ENCODE measurements around the gene FYN.
A peak's percentile ranks its signal among the peaks of the same experiment; 100 is the strongest.

FYN gene

DNA sequence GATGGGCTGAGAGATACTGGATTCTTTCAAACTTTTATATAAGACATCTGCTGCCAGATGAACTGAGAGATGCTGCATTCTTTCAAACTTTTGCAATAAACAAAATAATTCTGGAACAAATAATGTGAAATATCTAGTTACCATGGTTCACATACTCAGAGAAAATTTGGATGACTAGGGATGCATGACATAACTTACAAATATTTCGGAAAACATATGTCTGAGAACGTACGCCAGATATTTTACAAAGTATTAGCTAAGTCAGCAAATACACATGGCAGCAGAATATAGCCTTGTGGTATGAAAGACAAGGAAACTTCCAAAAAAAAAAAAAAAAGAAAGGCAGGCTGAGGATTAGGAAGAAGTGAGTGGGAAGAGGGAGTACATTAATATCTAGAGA lies 154.3 kb downstream of the FYN start:
- no peak for DNase-seq

DNA sequence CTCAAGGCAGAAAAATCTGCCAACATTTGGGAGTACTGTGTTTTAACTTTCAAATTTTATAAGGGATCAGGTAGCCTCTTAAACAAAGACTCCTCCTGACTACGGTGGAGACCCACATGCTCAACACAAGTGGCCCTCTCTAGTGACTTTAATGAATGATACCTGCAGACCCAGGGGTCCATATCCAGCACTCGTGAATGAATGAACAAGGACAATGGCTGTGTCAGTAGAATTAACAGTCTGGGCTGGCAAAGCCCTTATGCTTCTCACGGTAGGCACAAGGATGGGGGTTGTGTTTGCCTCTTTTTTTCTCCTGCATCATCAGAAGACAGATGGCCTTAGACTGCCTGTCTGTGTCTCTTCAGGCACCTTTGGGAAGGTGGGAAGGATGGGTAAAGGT lies 154.9 kb downstream of the FYN start:
- DNase-seq: no peak

DNA sequence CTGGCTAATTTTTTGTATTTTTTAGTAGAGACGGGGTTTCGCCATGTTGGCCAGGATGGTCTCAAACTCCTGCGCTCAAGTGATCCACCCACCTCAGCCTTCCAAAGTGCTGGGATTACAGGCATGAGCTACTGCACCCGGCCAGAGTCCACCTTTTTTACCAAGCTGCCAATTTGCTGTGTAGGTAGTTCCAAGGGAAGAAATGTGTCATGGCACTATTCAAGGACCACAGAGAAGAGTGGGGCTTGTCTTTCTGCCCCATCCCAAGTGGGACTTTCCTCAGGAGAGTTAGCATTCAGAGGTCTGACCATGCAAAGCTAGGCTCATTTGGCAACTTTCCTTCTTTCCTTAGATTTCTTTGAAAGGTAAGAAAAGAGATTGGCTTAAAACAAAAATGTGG lies 155.6 kb downstream of the FYN start:
- DNase-seq: no peak

DNA sequence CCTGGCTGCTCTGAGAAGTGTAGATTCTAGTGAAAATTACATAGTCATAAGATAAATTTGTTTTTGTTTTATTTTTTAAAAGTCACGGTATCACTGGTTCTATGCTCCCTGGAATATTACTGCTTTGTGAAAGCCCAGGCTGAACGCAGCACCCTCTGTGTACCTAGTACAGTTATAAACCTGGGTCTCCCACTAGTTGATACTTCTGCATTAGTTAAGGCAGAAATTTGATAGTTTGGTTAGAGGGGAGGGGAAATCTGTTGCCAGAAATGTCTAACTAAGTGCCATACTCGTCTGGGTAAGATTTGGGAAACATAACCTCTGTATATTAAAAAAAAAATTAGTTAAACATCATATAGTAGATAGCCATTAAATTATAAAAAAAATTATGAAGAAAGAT lies 156.9 kb downstream of the FYN start:
- DNase-seq: no peak

DNA sequence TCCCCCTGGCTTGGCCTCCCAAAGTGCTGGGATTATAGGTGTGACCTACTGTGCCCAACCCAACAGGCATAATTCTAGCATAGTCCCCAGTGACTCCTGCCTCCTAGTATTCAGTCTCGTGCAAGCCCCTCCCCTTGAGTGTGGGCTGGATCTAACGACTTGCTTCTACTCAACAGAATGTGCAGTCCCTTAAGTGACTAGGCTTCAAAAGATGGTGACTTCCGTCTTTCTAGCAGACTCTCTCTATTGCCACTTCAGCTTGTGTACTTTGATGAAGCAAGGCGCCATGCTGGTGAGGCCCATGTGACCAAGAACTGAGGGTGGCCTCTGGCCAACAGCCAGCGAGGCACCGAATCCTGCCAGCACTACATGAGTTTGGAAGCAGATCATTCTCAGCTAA lies 157.9 kb downstream of the FYN start:
- DNase-seq: peak; percentile 85

DNA sequence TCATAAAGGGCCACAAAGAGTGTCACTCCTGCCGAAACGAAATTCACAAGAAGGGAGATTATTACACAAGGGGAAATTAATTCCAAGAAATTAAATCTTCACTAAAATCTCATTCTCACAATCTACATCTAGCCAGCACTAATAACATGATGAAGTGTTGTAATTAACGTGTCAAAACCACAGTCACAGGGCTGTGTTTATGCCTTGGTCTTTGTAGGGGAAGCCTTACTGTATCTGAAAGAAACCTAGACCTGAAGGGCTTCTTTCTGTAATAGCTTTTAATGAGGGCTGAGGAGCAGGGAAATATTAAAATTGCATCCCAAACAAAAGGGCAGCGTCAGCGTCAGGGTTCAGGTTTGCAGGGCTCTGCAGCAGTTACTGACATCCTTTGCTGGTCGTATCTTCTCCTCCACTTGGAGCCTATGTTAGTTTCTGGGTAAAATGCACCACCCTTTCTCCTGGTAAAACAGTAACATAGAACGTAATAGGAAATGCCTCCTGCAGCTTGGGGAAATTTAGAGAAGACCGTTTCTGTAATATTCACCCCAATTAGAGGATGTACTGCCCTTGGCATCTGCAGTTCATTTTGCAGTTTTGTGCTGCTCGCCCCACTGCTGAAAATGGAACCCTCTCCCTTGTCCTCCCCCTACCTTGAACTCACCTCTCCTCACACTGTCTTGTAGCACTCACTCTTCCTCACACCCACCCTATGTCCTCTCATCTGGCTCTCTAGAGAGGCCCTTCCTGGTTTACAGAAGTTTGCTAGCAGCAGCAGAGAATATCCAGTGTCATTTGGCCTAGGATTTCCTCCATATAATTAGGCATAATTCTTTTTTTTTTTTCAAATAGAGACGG lies 158.6 kb downstream of the FYN start:
- DNase-seq: no peak

DNA sequence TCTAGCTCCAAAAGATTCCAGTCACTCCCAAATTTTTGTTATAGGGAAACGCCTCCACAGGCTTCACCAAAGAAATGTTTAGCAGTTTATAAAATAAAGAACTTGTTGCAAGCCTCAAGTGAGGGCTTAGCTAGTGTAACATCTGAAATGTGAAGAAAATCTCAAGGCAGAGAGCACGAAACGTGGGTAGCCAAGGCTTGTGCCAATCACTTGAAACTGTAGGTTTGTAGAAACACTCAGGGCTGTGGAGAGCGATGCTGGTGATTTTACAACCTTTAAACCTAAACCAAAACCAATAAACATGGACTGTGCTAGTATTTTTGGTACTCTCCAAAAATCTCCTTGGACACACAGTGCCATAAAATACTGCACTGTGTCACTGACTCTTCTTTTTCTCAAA lies 159.4 kb downstream of the FYN start:
- no peak for DNase-seq

DNA sequence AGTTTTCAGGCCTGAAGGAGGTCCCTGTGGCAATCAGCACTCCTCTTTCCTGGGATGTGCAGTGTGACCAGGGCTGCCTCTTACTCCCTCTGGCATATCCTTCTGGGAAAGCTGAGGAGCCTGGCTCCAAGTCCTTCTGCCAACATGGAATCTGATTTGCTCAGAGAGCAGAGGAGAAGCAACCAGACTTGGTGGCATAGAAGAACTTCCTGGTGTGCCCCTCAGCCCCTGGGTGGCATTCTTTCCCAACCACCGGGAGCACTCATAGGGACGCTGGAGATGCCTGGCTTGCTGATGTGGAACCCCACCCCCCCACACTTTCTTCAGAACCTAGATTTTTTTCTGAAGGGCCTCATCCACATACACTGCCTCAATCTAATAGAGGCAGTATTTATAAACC lies 160.0 kb downstream of the FYN start:
- no peak for DNase-seq

DNA sequence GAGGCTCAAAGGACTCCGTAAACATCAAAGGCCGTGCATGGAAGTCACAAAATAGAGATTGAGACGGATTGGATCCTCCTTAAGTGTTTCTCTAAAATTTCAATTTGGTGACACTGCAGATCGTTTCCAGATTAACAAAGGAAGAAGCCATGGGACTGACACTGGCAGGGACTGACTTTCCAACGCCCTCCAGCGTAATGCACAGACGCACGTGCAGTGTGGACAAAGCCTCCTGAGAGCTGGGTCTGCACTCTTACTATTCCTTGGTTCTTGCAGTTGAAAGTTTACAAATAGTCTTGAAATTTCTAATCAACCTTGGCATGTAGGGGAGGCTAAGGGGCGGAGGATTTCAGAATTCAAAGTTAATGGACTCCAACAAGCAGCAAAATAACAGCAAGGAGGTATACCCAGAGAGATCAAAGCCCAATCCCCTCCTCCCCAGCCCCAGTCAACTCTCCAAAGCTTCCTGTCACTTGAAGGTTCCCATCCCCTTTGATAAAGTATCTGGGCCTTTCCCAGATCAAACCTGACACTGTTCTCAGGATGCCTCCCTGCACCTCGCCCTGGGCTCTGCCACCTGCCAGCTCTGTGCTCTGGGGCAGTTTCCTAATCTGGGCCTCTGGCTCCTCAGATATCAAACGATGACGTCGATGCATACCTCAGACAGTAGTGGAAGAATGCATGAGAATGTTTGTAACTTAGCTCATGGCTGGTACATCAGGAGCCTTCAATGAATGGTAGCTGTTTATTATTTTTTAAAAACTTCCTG lies 161.1 kb downstream of the FYN start:
- DNase-seq: no peak

DNA sequence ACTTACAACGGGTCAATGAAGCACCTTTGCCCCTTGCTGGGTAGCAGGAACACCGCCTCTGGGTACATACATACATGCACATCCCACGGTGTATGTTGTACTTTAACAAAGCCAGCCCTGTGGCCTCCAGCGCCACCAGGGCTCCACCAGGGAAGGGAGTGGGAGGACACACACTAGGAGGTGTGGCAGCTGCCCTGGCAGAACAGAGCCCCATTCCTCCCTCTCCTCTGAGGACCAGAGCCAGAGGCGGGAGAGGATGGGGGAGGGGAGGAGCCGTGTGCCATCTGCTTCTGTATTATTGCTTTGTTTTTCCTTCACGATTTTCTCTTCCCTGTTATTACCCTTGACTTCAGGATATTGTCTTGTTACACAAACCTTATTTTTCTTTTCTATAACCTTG lies 161.8 kb downstream of the FYN start:
- no peak for DNase-seq

DNA sequence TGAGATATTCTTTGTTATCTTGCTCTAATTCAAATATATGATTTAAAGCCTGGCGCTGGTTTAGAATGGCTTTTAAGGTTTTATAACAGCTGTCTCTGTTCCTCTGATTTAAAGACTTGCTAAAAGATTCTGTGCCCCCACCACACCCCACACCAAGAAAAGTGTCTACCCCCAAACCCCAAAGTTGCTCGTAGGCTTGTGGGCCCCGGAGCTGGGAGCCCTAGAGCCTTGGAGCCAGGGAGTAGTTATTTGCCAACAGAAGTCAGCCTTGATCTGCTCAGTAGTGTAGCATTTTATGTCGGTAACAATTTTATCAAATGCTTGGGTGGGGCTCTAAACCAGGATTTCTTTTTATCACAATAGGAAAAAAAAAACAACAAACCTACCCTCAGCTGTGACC lies 162.3 kb downstream of the FYN start:
- no peak for DNase-seq

DNA sequence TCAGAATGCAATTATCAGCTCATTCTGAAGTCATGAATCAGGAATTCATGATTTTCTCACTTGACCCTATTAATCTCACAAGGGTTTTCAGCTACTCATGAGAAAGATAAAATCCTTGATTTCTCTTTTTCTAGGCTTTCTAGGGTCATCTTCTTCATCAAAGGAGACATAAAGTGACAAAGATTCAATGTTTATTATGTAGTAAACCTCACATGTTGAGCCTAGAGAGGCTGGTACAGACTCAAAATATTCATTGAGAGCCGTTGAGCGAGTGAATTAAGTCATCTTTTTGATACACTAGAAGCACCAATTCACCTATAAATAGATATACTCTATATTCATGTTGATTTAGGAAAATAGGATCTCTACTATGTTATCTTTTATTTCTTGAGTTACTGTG lies 162.8 kb downstream of the FYN start:
- no peak for DNase-seq

DNA sequence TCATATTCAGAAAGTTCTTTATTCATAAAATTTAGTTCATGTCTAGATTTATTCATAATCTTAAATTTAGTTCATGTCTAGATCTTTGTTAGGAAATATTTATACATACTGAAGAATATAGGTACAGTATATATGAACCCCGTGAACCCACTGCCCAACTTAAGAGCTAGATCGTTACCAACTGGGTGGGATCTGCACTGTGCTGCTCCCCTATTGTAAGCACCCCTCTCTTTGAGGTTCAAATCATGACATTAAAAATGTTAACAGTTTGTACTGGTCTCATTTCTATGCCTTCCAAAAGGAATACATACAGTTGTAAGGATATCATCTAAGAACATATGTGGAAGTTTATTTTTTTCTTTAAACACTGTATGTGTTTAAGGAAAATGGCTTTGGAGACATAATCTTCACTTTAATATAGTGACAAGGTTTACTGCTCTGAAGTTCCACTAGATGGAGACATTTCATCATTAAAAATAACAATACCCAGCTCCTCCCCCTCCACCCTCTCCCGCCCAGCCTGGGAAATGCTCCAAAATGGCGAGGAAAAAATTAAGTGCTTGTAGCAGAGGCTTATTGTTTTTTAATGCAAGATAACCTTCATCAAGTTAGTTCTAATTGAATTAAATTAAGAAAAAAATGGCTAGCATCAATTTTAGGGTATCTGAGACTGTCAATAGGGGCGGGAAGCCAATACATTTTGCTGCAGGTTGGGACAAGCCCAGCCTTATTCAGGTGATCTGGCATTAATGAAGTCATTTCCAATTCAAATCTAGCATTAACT lies 163.4 kb downstream of the FYN start:
- DNase-seq: peak; percentile 55

DNA sequence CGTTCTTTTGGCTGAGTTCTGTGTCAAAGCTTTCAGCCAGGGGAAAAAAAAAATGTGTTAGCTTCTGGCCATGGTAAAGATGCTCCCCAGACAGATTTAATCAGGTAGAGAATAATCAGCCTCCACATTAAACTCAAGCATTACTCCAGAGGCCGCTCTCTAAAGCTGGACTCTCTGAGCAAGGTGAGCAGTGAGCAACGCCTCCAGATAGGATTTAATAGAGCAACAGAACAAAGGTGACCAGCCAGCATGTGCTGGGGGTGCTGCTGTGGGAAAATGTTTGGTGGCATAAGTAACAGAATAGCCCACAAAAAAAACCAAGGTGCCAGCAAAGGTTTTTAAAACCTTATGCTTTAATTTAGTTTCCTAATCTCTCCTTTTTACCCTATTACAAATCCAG lies 164.1 kb downstream of the FYN start:
- DNase-seq: no peak

DNA sequence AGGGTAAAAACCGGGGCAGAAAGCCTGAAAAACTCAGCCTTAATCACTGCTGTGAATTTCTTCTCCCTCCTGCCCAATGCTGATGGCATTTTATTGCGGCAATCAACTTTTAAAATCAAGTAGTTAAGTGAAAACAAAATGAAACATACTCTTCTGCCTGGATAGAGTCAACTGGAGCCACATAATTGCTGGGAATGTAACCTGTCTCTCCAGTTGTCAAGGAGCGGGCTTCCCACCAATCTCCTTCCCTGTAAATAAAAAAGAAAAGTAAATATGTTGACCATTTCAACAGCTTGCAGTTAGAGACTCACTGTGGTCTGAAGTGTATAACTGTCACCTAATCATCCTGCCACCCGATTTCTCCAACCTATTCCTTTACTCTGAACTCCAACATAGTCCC lies 165.5 kb downstream of the FYN start:
- no peak for DNase-seq

DNA sequence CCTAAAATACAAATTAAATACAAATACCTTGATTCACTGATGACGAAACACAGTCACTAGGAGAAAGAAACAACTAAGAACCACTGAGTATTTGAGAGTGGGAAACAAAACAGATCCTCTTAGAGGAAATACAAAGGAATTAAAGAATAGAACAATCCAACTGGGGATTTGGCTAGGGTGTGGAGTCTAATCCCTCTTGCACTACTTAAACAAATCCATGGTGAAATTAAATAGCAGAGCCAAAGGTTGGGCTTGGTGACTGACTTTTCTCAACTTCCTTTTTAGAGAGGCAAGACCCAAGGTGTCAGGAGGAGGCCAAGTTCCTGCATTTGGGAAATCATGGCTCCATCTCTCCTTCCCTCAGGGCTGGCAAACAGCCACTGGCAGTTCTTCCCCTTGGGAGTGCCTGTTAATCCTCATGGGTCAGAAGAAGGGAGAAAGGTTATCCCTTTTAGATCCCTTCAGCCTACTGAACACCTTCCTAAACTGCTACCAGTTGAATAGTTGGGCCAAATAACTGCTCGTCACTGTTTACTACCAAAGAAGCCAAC lies 166.3 kb downstream of the FYN start:
- DNase-seq: no peak

DNA sequence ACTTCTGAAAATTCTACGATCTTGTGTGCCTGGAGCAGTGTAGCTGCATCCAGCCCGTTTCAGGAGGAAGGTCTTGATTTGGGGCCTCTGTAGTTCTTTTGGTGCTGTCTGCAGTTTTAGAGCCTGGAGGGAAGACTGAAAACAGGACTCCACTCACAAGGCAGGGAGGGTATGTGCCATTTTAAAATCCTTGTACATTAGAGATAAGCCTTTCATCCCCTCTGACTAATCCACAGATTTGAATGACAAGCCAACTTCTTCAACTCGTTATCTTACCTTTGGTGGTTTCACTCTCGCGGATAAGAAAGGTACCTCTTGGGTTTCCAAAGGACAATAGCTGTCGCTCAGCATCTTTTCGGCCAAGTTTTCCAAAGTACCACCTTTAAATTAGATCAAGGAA lies 169.5 kb downstream of the FYN start:
- DNase-seq: no peak

DNA sequence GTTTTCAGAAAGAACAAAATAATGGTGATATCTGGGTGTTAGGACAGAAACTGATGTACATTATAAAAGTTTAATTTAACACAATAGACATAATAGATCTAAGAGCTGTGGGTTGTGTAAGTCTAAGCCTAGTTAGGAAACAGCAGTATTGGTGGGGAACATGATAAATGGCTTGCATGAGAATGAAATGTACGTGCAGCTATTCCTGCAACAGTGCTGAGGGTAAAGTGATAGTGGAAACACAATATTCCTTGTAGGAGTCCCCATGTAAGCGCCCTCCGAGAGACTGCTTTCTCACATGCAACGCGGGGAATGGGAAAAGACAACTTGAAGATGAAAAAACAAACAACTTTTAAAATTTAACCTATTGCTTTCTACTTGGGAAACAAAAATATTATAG lies 171.0 kb downstream of the FYN start:
- DNase-seq: no peak

DNA sequence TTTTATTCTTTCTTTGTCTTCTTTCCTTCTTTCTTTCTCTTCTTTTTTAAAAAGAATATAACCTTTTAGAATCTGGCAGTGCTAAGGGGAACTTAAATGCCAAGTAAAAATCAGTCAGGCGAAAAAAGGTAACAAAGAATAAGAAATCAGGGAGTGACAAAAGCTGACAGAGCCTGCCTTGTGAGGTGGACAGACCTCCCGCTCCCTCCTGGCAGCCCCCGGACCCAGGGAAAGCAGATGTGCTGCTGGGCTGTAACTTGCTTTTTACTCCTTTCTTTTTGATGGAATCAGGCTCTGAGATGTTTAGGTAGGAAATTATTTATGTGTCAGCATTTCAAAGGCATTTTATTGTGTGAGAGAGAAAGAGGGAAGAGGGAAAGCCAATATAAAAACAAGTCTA lies 172.1 kb downstream of the FYN start:
- no peak for DNase-seq

DNA sequence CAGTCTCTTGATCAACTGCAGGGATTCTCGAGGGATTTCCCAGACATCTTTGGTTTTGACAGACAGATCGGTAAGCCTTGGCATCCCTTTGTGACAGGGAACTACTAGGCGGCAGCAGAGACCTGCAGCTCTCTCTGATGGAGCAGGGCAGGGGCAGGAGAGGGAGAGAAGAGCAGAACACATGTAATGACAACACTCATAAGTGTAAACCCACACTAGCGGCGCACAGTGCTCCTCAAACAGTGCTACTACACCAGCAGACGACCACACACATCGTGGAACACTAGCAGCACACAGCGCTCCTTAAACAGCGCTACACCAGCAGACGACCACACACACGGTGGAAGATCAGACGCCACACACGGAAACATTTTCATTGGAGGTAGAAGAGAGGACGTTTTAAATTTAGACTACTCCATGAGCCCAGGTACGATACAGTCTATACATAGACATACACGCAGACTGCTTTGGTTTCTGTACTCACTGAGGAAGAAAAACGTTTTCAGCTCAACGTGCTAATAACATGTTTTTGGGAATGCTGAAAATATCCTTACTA lies 173.0 kb downstream of the FYN start:
- DNase-seq: no peak

DNA sequence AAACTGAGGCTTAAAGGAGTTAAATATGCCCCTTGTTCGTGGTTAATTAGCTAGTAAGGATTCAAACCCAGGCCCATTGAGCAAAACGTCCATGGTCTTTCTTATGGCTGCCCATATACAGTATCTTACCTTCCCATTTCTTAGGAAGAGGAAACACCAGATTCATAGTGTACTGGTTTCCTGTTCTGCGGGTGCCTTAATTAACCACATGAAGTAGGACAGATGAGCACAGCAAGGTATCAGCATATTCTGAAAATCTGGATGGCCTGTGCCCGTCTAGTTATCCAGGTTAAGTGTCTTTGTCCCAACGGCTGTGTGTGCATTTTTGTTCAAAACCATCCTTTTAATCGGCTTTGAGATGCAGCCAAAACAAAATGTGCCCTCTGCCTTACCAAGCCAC lies 174.1 kb downstream of the FYN start:
- no peak for DNase-seq

DNA sequence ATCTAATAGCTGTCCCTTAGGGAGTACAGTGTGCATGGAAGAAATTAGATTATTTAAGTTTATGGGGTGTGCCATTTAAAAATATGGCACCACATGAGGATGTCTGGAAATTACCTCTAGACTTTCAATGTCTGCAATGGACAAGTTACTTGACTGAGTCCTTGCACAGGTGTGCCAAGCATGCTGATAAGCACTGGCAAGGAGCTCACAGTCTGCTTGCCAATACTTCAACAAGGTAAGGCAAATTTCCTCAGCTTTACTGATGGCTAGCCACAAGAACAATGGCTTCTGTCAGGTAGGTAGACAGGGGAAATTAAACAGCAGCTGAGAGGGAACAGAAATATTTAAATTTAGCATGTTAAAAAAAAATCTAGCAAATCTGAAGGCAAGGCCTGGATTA lies 176.4 kb downstream of the FYN start:
- no peak for DNase-seq
